Measurements from ENCODE around the gene RAB6A. TPM values are rescaled to one million over a fixed set of nuclear protein-coding genes. Genes with fewer than 3 reads are reported as not detected.

The RAB6A gene
- total and polyA plus RNA-seq, 2 of the 8 experiments (the other 6 are each of a cell fraction or from before 2014, with no cell fraction given): 24.4 to 88.6 TPM

- TF ChIP-seq POLR2A (IDR thresholded peaks at IDR 0.05; ENCODE audit: control extremely low read depth in 1 of 2, low read depth in 2 of 2, low read length in 2 of 2) (no peak), JUN (IDR thresholded peaks at IDR 0.05; ENCODE audit: low read depth, low read length) (no peak)
Observed at GRCh38 chr11:73762732-73763131, 1.9 kb upstream of the RAB6A start (continued).

All from H1 (cell line).